Lung (tissue), 12 donors: ENCODE results near the gene PDE3B. TPM values are rescaled to one million over a fixed set of nuclear protein-coding genes. Genes with fewer than 3 reads are reported as not detected.

ENCODE experiments used
- ATAC-seq: fragments of 200-7000 bp; cut with Tn5 transposase; one replicate; pipeline ENCODE4 v1.9.1; 2020; ENCODE audit warnings: moderate number of reproducible peaks; ENCODE audit not compliant: insufficient read depth, low FRiP score
- DNase-seq, 3 donors: peaks; one replicate each; pipeline ENCODE4 v3.0.0-alpha.2; 2013 to 2017
- H3K27ac ChIP-seq, 2 donors: one replicate each; pipeline ENCODE4 v1.5.1; 2013; ENCODE audit warnings: mild to moderate bottlenecking in 2 of 2, moderate library complexity in 2 of 2, control low read depth in 1 of 2, inconsistent platforms in 1 of 2, low read depth in 1 of 2, low read length in 1 of 2
- H3K27me3 ChIP-seq, 3 donors: one replicate each; pipeline ENCODE4 v1.5.1; 2013; ENCODE audit warnings: low read length in 2 of 3; ENCODE audit not compliant: control insufficient read depth in 3 of 3, insufficient read depth in 3 of 3
- H3K36me3 ChIP-seq, 4 donors: one replicate each; pipeline ENCODE4 v1.5.1; 2013; ENCODE audit warnings: low read length in 4 of 4, mild to moderate bottlenecking in 1 of 4, moderate library complexity in 1 of 4; ENCODE audit not compliant: control insufficient read depth in 4 of 4, insufficient read depth in 4 of 4
- H3K4me1 ChIP-seq, 5 donors: one replicate each; pipeline ENCODE4 v1.5.1; 2013; ENCODE audit warnings: low read length in 5 of 5, mild to moderate bottlenecking in 2 of 5, moderate library complexity in 1 of 5; ENCODE audit not compliant: control insufficient read depth in 5 of 5, insufficient read depth in 5 of 5
- H3K4me3 ChIP-seq: one replicate; pipeline ENCODE4 v1.5.1; 2013; ENCODE audit warnings: mild to moderate bottlenecking, control low read depth, moderate library complexity
- H3K9ac ChIP-seq, 2 donors: one replicate each; pipeline ENCODE4 v1.5.1; 2013; ENCODE audit warnings: low read length in 2 of 2, control low read depth in 1 of 2; ENCODE audit not compliant: insufficient read depth in 1 of 2
- H3K9me3 ChIP-seq, 4 donors: one replicate each; pipeline ENCODE4 v1.5.1; 2013; ENCODE audit warnings: low read length in 3 of 4, mild to moderate bottlenecking in 1 of 4, moderate library complexity in 1 of 4; ENCODE audit not compliant: control insufficient read depth in 4 of 4, insufficient read depth in 3 of 4
- CTCF ChIP-seq: IDR thresholded peaks from 2 replicates; pipeline ENCODE4 v1.5.1; 2012; ENCODE audit warnings: mild to moderate bottlenecking; ENCODE audit errors: control extremely low read depth, extremely low read depth
- WGBS, 2 donors: extraction: QIAGEN DNeasy Blood & Tissue Kit; methylation state at CpG; one replicate each; pipeline ENCODE4 v1.1.7; 2013; 5-methylcytosine and 5-hydroxymethylcytosine counted together
- polyA plus RNA-seq, 2 donors: library from polyadenylated mRNA; stranded (reverse); fragments of 200-250 nt; gene quantifications; one replicate each; pipeline ENCODE4 v1.2.1, GENCODE V29; 2013
- total RNA-seq, 2 donors: library from RNA; depleted of rRNA in 1 of 2; stranded (reverse); fragments of >200 nt in 1 of 2; gene quantifications; one replicate each; pipeline ENCODE4 v1.2.1, GENCODE V29; 2014 to 2021
- donor health status: control.
- donor health status: control.
- donor health status: Bipolar disorder and iron deficiency.
- donor health status: healthy.
- donor health status: DM: yes; HTN: yes; CAD: no.

PDE3B gene
- total and polyA plus RNA-seq, 4 donors, result 3.3 to 79.2 (median 11.5) TPM

GRCh38 chr11:14645015-14645912 is 1.7 kb downstream of the PDE3B start:
- peak overlapping the region; percentile 61 to 97 for H3K9ac ChIP-seq

DNA sequence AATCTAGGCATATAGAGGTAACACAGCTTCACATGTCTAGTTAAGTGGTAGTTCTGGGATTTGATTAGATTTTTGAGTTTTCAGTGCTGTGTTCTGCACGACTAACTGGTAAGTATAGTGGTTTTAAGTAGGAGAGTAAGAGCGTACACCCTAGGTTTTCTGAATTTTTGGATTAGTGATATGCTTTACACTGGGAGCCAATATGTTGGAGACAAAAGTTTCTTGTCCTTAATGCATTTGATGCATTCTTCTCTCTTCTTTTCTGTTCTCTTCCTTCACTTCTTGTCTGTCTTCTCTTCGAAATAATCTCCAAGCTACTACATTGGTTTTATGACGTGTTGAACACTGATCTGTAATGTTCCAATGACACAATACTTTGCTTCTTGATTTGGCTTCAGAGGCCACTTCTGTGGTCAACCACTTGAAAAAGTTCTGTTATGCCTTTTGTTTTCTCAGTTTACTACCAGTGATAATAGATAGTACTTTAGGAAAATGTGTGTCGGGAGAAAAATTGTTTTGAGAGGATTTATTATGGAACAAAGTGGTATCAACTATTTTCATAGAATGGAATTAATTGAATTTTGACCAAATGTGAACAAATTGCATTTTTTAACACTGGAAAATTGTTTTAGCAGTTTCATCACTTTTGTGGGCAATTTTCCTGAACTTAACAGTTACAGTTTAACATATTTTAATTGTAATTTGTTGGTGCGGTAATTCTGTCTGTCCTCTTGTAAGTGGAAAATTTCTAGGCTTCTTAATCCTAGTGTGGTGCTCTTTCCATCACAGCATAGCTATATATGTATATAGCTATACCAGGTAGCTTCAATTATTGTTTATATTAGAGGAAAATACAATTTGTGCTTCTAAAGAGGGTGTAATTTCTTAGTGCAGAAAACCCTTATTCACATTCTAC is 2.6 kb downstream of the PDE3B start:
- H3K4me1 ChIP-seq, result peaks cover 2 to 37% (median 7%) of the 10 kb centered on the region in 5 donors
- no peak for ATAC-seq
- H3K27me3 ChIP-seq, result no peaks in the 10 kb centered on the region
- no peaks in the 10 kb centered on the region for H3K9me3 ChIP-seq
- H3K27ac ChIP-seq, result no peak overlapping the region
- no peak overlapping the region for H3K4me3 ChIP-seq
- peak in 2 of 3 donors; percentile 61 to 72 for DNase-seq
- peaks cover 0 to 11% (median 2%) of the 10 kb centered on the region in 4 donors for H3K36me3 ChIP-seq
- 58 to 63% methylated on average over 6 of the region's 6 CpGs for WGBS, 2 donors
- H3K9ac ChIP-seq, result peak overlapping the region in 1 of 2 donors; percentile 97
- no peak for TF ChIP-seq CTCF

More at GRCh38 chr11:14645015-14645912, 1.7 kb downstream of the PDE3B start:
- H3K9me3 ChIP-seq, result no peaks in the 10 kb centered on the region
- peaks cover 0 to 4% (median 0%) of the 10 kb centered on the region in 4 donors for H3K36me3 ChIP-seq
- H3K27me3 ChIP-seq, result no peaks in the 10 kb centered on the region
- TF ChIP-seq CTCF, result no peak
- DNase-seq (peak in 2 of 3 donors; percentile 66 to 76), ATAC-seq (no peak)
- peak overlapping the region; percentile 82 for H3K4me3 ChIP-seq
- WGBS, 2 donors, result 2 to 5% methylated on average over 17 of the region's 17 CpGs
- peak overlapping the region in 1 of 2 donors; percentile 91 for H3K27ac ChIP-seq
- H3K4me1 ChIP-seq, result peaks cover 2 to 37% (median 7%) of the 10 kb centered on the region in 5 donors

DNA sequence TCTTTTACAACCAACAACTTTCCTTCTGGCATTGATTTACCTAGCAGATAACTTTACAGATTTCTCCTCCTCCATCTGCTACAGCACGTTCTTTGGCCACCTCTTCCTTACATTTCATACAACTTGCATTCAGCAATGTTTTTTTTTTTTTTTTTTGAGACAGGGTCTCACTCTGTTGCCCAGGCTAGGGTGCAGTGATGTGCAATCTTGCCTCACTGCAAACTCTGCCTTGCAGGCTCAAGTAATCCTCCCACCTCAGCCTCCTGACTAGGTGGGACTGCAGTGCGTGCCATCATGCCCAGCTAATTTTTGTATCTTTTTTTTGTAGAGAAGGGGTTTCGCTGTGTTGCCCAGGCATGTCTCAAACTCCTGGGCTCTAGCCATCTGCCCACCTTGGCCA is 6.5 kb downstream of the PDE3B start:
- H3K36me3 ChIP-seq, result peaks cover 0 to 12% (median 2%) of the 10 kb centered on the region in 4 donors
- no peak for TF ChIP-seq CTCF
- DNase-seq (no peak), ATAC-seq (no peak)
- no peak overlapping the region for H3K9ac ChIP-seq
- H3K27me3 ChIP-seq, result no peaks in the 10 kb centered on the region
- H3K4me1 ChIP-seq, result peaks cover 0 to 31% (median 0%) of the 10 kb centered on the region in 5 donors
- no peak overlapping the region for H3K27ac ChIP-seq
- H3K4me3 ChIP-seq, result no peak overlapping the region
- 95 to 96% methylated on average over 3 of the region's 3 CpGs for WGBS, 2 donors
- H3K9me3 ChIP-seq, result no peaks in the 10 kb centered on the region
